GM18951 (cell line): ENCODE results near the gene UBL3.

Experiments
- POLR2A ChIP-seq: IDR thresholded peaks from 4 replicates; pipeline ENCODE4 v1.6.1; 2011; ENCODE audit warnings: mild to moderate bottlenecking; ENCODE audit not compliant: insufficient read length, insufficient read depth; ENCODE audit errors: extremely low read depth
- in situ Hi-C: fragments of 300-500 bp; cut with MboI; formaldehyde crosslinking; loops from one replicate; pipeline ENCODE4 v1.12.0; 2022; ENCODE audit warnings: low sequenced_read_pairs, mixed read lengths, inconsistent platforms; ENCODE audit not compliant: unreplicated experiment

Gene UBL3, protein sequence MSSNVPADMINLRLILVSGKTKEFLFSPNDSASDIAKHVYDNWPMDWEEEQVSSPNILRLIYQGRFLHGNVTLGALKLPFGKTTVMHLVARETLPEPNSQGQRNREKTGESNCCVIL

GRCh38 chr13:29850213-29850898, at the start of gene UBL3:
TSS of gene UBL3 (minus strand) at chr13:29850617. CDS start at chr13:29849538, 1,079 bp downstream.
- in situ Hi-C loops = no loop called here
- peak; percentile 77 for TF ChIP-seq POLR2A

GRCh38 chr13:29897102-29897501, 46.7 kb upstream of the UBL3 start:
- in situ Hi-C loops = no loop called here
- TF ChIP-seq POLR2A = no peak

GRCh38 chr13:29893438-29893837, 43.0 kb upstream of the UBL3 start:
- TF ChIP-seq POLR2A = no peak

DNA sequence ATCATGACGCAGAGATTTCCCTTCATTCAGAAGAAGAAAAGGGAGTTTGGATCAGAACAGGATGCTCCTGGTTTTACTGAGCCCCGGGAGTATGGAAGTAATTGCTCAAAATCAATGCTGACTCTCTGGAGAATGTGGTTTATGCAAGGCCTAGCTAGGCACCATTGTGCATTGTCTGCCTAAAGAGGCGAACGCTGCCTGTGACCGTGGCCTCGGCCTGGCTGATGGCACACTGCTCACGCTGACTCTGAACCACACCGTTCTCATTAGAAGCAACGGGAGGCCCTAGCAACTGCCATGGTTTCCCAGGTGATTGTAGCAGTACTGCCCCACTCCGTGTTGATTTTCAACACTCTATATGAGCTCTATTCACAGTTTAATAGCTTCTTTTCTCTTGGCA, 41.7 kb upstream of the UBL3 start:
- TF ChIP-seq POLR2A = no peak
- in situ Hi-C loops = no loop called here

More at GRCh38 chr13:29893438-29893837, 43.0 kb upstream of the UBL3 start:
- in situ Hi-C loops = no loop called here

GRCh38 chr13:29889111-29889510, 38.7 kb upstream of the UBL3 start:
- in situ Hi-C loops = no loop called here
- TF ChIP-seq POLR2A = no peak

DNA sequence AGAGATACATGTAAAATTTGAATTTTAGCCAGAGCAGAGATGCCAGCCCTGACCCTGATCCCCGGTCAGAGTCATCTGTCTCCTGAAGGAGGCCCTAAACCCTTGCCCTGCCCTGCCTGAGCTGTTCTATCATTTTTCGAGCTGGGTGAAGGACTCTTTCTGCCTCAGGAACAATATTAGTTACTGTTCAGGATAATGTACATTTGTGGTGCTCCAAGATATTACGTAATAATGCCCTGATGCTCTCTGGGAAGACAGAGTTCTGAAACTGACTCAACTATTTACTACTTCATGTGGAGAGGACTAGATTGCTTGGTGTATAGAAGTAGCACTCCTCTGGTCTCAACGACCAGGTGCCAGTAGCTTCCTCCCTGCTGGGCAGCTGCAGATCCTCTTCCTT, 37.9 kb upstream of the UBL3 start:
- no peak for TF ChIP-seq POLR2A
- in situ Hi-C loops = no loop called here

DNA sequence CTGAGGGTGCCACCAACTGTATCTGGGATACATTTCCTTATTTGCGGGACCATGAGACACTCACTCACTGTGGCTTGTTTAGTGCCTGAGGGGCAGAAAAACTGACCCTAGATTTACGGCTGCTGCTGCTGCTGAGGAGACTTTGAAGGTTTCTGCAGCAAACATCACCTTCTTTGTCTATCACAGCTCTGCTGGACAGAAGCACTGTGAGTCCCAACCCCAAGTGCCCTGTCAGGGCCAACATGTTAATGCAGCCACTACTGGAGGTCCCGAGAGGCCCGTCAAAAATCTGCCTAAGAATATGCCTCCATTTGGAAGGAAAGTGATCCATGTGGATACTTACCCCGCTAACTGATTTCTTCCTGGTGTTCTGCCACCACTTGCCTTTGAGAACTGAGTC, 37.3 kb upstream of the UBL3 start:
- in situ Hi-C loops = no loop called here
- TF ChIP-seq POLR2A = no peak

DNA sequence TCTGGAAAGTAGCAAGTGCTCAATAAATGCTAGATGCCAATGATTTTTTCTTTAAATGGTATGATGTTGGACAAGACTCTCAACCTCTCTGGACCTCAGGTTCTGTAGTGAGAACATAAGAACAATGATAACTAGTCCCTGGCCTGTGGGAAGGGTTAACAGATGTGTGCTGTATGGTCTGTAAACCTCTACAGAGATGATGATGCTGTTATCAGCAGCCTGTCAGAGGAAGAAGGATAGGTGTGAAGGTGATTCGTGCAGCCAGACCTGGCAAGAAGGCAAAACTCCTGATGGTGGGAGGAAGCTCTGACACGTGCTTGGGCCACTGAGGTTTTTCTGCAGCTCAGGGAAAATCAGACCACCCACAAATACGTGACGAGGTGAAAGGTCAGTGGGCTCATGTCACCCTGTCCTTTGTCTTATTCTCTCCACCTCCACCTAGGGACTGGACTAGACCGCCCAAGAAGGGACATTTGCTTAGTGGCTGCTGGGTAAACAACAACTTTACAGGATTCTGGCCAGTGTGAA, 36.7 kb upstream of the UBL3 start:
- in situ Hi-C loops = no loop called here

DNA sequence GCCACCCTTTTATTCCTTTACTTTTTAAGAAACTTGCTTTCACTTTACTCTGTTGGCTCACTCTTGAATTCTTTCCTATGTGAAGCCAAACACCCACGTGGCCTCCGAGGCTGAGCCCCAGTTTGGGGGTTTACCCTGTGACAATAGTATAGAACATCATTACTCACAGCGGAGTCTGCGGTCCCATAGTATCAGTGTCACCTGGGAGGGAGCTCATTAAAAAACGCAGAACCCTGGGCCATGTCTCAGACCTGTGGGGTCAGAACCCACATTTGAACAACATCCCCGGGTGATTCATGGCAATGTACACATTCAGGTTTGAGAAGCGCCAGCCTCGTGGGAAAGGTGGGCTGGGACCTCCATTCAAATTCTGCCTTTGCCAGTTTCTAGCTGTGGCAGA, 36.0 kb upstream of the UBL3 start:
- in situ Hi-C loops = no loop called here
- TF ChIP-seq POLR2A = no peak

More for the DNA sequence above, 36.7 kb upstream of the UBL3 start:
- no peak for TF ChIP-seq POLR2A

DNA sequence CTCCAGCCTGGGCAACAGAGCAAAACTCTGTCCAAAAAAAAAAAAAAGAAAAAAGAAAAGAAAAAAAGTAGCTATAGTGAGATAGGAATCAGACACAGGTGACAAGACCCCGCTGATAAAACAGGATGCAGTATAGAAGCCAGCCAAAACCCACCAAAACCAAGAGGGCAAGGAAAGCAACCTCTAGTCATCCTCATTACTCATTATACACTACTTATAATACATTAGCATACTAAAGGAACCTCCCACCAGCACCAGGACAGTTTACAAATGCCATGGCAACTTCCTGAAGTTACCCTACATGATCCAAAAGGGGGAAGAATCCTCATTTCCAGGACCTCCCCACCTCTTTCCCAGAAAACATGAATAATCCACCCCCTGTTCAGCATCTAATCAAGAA, 35.6 kb upstream of the UBL3 start:
- no peak for TF ChIP-seq POLR2A
- in situ Hi-C loops = no loop called here

DNA sequence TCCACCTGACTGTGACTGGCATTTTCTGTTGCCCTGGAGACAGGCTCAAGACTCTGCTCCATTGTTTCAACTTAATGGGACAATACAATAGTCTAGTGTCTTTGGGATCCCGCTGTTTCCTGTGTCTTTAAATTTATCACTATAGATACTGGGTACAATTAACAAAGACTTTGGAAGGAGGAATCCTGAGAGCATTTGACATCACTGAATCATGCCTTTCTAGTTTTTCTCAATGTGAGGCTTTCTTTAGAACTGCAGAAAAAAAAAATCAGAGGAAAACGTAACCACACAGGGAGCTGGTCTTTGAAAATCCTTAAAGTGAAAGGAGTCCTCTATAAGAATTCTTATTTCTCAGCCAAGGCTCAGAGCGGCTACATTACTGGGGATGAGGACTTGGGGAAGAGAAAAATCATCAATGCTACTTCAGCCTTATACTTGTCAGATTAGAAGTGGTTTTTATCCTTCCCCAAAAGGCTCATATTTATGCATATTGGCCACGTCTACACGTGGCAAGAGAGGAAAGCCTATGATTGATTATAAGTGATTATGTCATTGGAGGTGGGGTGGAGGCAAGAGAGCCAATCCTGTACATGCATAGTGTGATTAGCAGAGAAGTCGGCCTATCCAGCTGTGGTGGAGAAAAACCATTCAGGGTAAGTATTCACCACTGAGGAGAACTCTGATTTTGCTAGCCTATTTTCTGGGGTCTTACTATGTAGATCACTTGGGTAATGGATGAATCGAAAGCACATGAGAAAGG, 34.4 kb upstream of the UBL3 start:
- in situ Hi-C loops = no loop called here
- TF ChIP-seq POLR2A = no peak

DNA sequence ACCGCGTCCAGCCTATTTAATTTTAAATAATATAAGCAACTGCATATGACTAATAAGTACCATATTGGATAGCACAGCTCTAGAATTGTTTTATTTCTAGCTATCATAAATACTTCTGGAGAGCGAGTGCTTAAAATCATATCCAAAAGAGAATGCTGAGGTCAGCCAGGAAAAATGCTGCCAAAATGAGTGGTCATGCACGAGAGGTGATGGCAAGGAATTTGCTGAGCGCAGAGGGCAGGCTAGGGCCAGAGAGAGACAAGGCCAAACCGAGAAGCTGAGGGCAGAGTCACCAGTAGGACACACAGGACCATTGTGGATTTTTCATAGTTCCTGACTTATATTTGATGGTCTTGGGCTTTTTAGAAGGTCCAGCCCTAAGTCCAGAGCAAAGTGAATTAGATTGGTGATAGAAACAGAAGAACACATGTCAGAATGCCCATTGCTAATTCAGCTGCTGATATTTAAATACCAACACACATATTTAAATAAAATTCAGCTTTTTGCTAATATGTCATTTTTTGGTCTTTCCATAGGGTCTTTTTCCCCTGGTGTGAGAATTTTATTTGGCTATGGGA, 33.6 kb upstream of the UBL3 start:
- in situ Hi-C loops = no loop called here
- TF ChIP-seq POLR2A = no peak

DNA sequence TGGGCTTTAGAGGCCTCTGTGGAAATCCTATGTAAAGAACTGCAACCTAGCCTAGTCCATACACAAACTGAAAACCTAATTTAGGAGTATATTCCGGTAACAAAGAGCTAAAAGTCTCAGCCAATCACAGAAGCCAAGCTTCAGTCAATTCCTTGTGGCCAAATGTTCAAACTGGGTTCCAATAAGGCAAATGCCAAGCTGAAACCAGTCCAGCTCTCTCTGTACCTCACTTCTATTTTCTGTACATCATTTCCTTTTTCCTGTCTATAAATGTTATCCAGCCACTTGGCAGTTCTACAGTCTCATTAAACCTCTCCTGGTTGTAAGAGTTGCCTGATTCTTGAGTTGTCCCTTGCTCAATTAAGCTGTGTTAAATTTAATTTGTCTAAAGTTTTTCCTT, 31.7 kb upstream of the UBL3 start:
- no peak for TF ChIP-seq POLR2A
- in situ Hi-C loops = no loop called here

DNA sequence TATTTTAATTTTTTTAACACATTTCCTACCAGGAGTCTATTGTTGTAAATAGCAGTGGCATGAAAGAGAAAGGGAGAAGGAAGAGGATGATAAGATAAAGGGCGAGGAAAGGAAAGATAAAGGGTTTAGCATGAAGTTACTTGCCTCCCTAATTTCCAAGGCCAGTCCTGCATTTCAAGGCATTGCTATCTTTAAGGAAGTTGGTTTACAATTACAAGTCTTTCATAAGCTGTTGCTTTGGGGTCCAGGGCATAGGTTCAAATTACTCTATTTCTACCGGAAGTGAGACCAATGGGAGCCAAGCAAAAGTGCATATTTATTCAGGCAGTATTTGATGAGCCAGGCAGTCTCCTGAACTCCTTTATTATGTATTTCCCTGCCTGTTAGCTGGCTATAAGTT, 27.7 kb upstream of the UBL3 start:
- no peak for TF ChIP-seq POLR2A
- in situ Hi-C loops = no loop called here
